Measurements from ENCODE around the gene SAMD1. TPM values are rescaled to one million over a fixed set of nuclear protein-coding genes. Genes with fewer than 3 reads are reported as not detected.
A peak's percentile ranks its signal among the peaks of the same experiment; 100 is the strongest.

Gene SAMD1
- polyA plus RNA-seq (ENCODE audit: insufficient read length), result 34.0 TPM
- long read RNA-seq, donor 1, transcript SAMD1-202 (5 exons, 2,164 nt), result major isoform, 22 of 23 reads
- long read RNA-seq, donor 1, partial matches to known transcripts, result 0 of 23 reads
- long read RNA-seq, donor 1, other reads (novel, unspliced or antisense), result 0 of 23 reads
- long read RNA-seq, donor 2, transcript SAMD1-202 (5 exons, 2,164 nt), result major isoform, 13 of 18 reads
- long read RNA-seq, donor 2, partial matches to known transcripts, result 5 of 18 reads
- long read RNA-seq, donor 2, other reads (novel, unspliced or antisense), result 0 of 18 reads
- long read RNA-seq, donor 3, transcript SAMD1-202 (5 exons, 2,164 nt), result major isoform, 6 of 6 reads
- long read RNA-seq, donor 3, partial matches to known transcripts, result 0 of 6 reads
- long read RNA-seq, donor 3, other reads (novel, unspliced or antisense), result 0 of 6 reads
- long read RNA-seq, donor 4, partial matches to known transcripts, result 0 of 2 reads
- long read RNA-seq, donor 4, other reads (novel, unspliced or antisense), result 0 of 2 reads
- long read RNA-seq, donor 5, transcript SAMD1-202 (5 exons, 2,164 nt), result major isoform, 13 of 13 reads
- long read RNA-seq, donor 5, partial matches to known transcripts, result 0 of 13 reads
- long read RNA-seq, donor 5, other reads (novel, unspliced or antisense), result 0 of 13 reads
- long read RNA-seq, donor 6, transcript SAMD1-202 (5 exons, 2,164 nt), result major isoform, 22 of 28 reads
- long read RNA-seq, donor 6, partial matches to known transcripts, result 6 of 28 reads
- long read RNA-seq, donor 6, other reads (novel, unspliced or antisense), result 0 of 28 reads
- long read RNA-seq, donor 7, transcript SAMD1-202 (5 exons, 2,164 nt), result major isoform, 22 of 22 reads
- long read RNA-seq, donor 7, partial matches to known transcripts, result 0 of 22 reads
- long read RNA-seq, donor 7, other reads (novel, unspliced or antisense), result 0 of 22 reads
- long read RNA-seq, donor 8, transcript SAMD1-202 (5 exons, 2,164 nt), result major isoform, 5 of 5 reads
- long read RNA-seq, donor 8, partial matches to known transcripts, result 0 of 5 reads
- long read RNA-seq, donor 8, other reads (novel, unspliced or antisense), result 0 of 5 reads

GRCh38 chr19:14090509-14091080 lies at the start of gene SAMD1:
Gene SAMD1 (minus strand): TSS chr19:14090751.
- peak; percentile 92 for DNase-seq

GRCh38 chr19:14139944-14140343 lies 49.4 kb upstream of the SAMD1 start:
- no peak for DNase-seq

- DNase-seq, result no peak
Measured at GRCh38 chr19:14138576-14139265, 48.2 kb upstream of the SAMD1 start.

GRCh38 chr19:14136509-14137281 lies 46.1 kb upstream of the SAMD1 start, which contains the start of gene ASF1B:
Gene ASF1B (minus strand): TSS chr19:14136589. CDS start chr19:14136456, 133 bp downstream.
- peak; percentile 99 for DNase-seq

GRCh38 chr19:14135985-14136508 lies 45.5 kb upstream of the SAMD1 start:
- DNase-seq, result no peak

- no peak for DNase-seq
Measured at GRCh38 chr19:14135355-14135754, 44.8 kb upstream of the SAMD1 start.

- DNase-seq, result no peak
Measured at GRCh38 chr19:14127929-14128509, 37.5 kb upstream of the SAMD1 start.

GRCh38 chr19:14127176-14127575 lies 36.6 kb upstream of the SAMD1 start:
- no peak for DNase-seq

GRCh38 chr19:14122924-14123323 lies 32.4 kb upstream of the SAMD1 start:
- no peak for DNase-seq

GRCh38 chr19:14120497-14120780 lies 29.9 kb upstream of the SAMD1 start:
- no peak for DNase-seq

- DNase-seq, result no peak
Measured at GRCh38 chr19:14119644-14120496, 29.3 kb upstream of the SAMD1 start.

GRCh38 chr19:14119146-14119545 lies 28.6 kb upstream of the SAMD1 start:
- DNase-seq, result no peak

- no peak for DNase-seq
Measured at GRCh38 chr19:14118165-14119051, 27.9 kb upstream of the SAMD1 start.

GRCh38 chr19:14117668-14118164 lies 27.2 kb upstream of the SAMD1 start, which contains the start of gene PRKACA:
Gene PRKACA (minus strand): TSS chr19:14117762. CDS start chr19:14117547, 215 bp downstream.
- DNase-seq, result peak; percentile 98

GRCh38 chr19:14116918-14117578 lies 26.5 kb upstream of the SAMD1 start:
- DNase-seq, result no peak

- no peak for DNase-seq
Measured at GRCh38 chr19:14116525-14116917, 26.0 kb upstream of the SAMD1 start.

GRCh38 chr19:14115756-14116155 lies 25.2 kb upstream of the SAMD1 start:
- no peak for DNase-seq

Data from left kidney (tissue), 8 donors.